Measurements from ENCODE around the gene HOXD12. TPM values are rescaled to one million over a fixed set of nuclear protein-coding genes. Genes with fewer than 3 reads are reported as not detected.
A peak's percentile ranks its signal among the peaks of the same experiment; 100 is the strongest.

Gene HOXD12
- total RNA-seq, 1 experiment from 2014 or later, result 0.20 TPM

GRCh38 chr2:176117823-176118371 lies 18.3 kb downstream of the HOXD12 start:
- DNase-seq (ENCODE audit: extremely low read depth, low read depth), result no peak

DNA sequence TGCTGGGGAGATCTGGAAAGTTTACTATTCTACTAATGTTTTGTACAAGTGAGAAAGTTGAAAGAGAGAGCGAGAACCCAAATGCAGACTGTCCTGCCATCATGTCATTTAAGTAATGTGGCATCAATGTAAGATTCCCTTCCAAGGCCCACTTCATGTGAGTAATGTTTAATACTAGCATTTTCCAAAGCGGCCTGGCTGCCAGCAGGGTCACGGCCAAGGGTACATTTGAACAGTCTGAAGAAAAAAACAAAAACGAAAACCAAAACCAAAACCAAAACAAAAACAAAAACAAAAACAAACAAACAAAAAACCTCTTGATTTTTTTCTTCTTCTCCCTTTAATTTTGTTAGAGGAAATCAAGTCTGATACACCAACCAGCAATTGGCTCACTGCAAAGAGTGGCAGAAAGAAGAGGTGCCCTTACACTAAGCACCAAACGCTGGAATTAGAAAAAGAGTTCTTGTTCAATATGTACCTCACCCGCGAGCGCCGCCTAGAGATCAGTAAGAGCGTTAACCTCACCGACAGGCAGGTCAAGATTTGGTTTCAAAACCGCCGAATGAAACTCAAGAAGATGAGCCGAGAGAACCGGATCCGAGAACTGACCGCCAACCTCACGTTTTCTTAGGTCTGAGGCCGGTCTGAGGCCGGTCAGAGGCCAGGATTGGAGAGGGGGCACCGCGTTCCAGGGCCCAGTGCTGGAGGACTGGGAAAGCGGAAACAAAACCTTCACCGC lies 19.2 kb downstream of the HOXD12 start:
- peak; percentile 72 for DNase-seq (ENCODE audit: extremely low read depth, low read depth)

DNA sequence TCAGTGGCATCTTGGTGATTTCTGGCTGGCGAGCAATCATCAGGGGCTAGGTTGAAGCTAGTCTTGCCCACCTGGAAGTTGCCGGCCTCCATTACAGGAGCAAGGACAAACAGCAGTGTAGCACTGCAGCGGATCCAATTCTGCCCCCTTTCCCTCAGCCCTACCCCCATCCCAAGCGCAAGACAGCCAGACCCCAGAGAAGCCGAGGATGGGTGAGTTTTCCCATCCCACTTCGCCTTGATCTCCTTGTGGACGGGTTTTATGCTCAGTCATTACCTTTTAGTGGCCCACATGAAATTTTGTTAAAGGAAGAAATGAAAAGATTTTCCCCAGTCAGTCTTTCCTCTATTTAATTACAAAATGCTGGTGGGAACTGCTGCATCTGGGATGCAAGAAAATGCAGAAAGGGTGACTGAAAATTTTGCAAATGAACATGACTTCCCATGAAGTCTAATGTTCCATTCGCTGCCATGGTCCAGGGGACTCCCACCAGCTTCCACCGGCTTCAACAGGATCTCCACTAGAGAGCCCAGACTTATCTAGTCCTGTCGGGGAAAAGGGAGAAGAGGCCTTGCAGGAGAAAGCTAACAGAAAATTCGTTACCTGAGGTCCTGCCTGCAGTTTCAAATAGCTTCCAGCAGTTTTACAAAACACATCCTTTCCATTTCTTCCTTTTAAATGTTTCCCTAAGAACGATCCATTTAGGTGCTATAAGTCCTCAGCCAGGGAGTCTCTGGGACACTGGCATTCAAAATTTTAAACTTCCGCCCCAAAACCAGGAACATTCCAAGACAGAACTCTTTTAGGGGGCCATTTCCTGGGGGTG lies 21.0 kb downstream of the HOXD12 start:
- no peak for DNase-seq (ENCODE audit: extremely low read depth, low read depth)

- no peak for DNase-seq (ENCODE audit: extremely low read depth, low read depth)
Observed at GRCh38 chr2:176121190-176122051, 21.8 kb downstream of the HOXD12 start.

DNA sequence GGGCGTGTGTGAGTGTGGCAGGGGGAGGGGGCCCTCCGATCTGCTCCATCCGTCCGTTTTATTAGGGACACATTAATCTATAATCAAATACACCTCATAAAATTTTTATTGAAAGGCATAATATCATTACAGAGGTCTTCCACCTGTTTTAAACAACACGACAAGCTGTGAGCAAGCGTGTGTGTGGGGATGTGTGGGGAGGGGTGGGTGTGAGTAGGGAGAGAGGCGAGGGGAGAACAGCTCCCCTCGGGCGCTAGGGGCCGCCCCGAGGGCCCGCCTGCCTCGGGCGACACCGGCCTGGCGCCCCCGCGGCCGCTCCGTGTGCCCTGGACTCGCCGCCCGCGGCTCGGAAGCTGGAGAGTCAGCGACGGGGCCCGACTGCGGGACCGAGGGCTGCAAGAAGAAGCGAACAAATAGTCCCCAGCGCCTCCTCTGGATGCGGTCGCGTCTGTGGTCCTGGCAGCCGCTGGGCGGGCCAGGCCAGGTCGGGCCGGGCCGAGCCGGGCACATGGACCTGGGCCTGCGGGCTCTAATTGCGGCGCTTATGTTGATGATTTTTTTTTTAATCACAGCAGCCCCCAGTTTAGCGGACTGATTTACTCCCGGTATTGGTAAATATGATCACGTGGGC lies 22.6 kb downstream of the HOXD12 start:
- no peak for DNase-seq (ENCODE audit: extremely low read depth, low read depth)

DNA sequence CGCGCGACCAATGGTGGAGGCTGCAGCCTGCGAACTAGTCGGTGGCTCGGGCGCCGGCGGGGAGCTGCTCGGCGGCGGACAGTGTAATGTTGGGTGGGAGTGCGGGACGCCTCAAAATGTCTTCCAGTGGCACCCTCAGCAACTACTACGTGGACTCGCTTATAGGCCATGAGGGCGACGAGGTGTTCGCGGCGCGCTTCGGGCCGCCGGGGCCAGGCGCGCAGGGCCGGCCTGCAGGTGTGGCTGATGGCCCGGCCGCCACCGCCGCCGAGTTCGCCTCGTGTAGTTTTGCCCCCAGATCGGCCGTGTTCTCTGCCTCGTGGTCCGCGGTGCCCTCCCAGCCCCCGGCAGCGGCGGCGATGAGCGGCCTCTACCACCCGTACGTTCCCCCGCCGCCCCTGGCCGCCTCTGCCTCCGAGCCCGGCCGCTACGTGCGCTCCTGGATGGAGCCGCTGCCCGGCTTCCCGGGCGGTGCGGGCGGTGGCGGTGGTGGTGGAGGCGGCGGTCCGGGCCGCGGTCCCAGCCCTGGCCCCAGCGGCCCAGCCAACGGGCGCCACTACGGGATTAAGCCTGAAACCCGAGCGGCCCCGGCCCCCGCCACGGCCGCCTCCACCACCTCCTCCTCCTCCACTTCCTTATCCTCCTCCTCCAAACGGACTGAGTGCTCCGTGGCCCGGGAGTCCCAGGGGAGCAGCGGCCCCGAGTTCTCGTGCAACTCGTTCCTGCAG lies 23.3 kb downstream of the HOXD12 start, which contains the start of gene HOXD9:
Gene HOXD9, plus strand, starts transcription at position 37 of the 728 bp plus-strand sequence. Its CDS starts 50 bp downstream, at position 87.
- DNase-seq (ENCODE audit: extremely low read depth, low read depth), result no peak

GRCh38 chr2:176123411-176124109 lies 24.0 kb downstream of the HOXD12 start:
- no peak for DNase-seq (ENCODE audit: extremely low read depth, low read depth)

GRCh38 chr2:176124110-176124946 lies 24.7 kb downstream of the HOXD12 start:
- DNase-seq (ENCODE audit: extremely low read depth, low read depth), result no peak

GRCh38 chr2:176124947-176125771 lies 25.6 kb downstream of the HOXD12 start:
- DNase-seq (ENCODE audit: extremely low read depth, low read depth), result no peak

DNA sequence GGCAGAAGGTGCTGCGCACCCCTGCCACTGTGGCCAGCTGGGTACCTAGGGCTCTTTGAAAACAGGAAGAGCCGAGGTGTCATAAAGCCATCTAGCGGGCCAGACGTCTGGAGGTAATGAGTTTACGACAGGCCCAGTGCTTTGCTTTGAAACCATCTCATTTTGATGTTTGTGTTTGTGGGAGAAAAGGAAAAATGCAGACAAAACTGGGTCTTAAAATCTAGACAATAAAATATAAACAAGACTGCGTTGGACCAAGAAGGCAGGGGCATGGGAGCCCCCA lies 26.1 kb downstream of the HOXD12 start:
- DNase-seq (ENCODE audit: extremely low read depth, low read depth), result no peak

GRCh38 chr2:176126929-176127773 lies 27.6 kb downstream of the HOXD12 start:
- peak; percentile 52 for DNase-seq (ENCODE audit: extremely low read depth, low read depth)

- DNase-seq (ENCODE audit: extremely low read depth, low read depth), result no peak
Observed at GRCh38 chr2:176127774-176128072, 28.1 kb downstream of the HOXD12 start.

DNA sequence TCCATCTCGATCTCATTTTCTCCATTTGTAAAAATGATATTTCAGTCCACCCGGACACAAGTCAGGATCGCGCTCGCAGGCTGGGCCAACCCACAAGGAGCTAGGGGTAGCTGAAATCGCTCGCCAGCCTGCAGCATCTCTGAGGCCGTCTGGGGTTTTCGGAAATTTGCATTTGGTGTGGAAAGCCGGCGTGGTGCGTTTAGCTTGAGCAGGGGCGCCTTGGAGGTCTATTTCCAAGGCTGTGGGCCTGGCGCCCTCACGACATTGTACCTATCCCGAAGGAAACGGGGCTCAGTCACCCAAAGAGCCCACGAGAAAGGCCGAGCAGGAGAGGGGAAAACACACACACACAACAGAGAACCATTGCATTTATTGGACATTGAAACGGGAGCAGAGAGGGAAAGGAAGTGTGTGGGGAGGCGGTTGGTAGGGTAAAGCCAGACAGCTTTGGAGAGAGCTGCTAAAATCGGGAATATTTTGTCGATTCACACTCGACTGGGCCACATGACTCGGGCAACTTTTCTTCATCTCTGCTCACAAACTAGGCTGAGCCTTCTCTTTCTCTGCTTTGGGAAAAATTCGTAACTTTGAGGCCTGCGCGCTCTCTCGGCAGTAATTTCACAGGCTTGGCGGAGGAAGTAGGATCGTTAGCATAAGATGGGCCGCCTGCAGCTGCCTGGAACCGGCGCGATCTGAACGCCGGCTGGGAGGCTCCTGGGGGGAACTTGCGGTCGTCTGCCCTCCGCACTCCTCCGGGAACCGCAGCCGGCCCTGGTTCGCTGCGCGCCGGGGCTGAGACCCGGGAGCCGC lies 28.8 kb downstream of the HOXD12 start:
- DNase-seq (ENCODE audit: extremely low read depth, low read depth), result no peak

DNA sequence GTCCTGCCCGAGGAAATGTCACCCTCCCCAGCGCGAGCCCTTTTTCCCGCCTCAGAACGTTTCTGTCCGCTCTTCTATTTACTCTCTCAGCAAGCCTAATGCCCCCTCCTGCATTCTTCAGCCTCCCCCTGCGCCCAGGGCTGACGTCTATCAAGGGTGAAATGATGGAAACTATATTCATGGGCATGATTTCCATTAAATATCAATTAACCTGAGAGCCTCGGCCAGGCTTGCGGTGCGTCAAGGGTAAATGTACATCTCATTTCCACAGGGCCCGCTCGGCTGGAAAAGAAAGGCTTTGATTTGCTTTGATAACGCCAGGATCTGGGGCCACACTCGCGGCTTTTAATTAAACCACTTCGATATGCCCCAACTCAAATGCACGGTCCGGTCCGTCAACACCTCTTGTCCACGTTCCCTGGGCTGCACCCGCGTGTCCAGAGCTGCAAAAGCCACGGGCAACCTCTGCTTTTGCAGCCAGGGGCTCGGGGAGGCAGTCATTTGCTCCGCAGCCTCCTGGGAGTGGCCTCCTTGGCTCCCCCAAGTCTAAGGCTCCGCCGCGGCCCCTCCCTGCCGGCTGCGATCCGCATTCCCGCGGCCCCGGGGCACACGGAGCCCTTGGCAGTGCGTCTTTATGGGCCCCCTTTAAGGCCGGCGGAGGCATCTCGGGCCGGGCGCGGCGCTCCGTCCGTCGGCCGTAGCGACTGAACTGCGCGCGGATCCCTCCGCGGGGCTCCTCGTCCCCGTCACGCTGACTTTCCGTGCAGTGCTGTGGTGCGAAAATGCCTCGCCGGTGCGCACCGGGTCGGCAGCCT lies 29.6 kb downstream of the HOXD12 start, which contains the start of gene HOXD8:
Gene HOXD8, plus strand, starts transcription at position 724 of the 815 bp plus-strand sequence. CDS start 662 bp downstream, outside the sequence.
- peak; percentile 60 for DNase-seq (ENCODE audit: extremely low read depth, low read depth)

- no peak for DNase-seq (ENCODE audit: extremely low read depth, low read depth)
Observed at GRCh38 chr2:176129813-176130146, 30.2 kb downstream of the HOXD12 start.
